ENCODE measurements around the gene ASPDH.

Gene ASPDH

GRCh38 chr19:50548191-50549058 is 34.7 kb upstream of the ASPDH start:
- Histone ChIP-seq H3K27ac (peak overlapping the region in 1 of 2 donors; percentile 84), H3K4me3 (no peak overlapping the region)
- DNase-seq (ENCODE audit: low spot score) = no peak
- no peak for TF ChIP-seq CTCF (IDR thresholded peaks at IDR 0.05)

GRCh38 chr19:50547385-50548190 is 33.9 kb upstream of the ASPDH start:
- peak overlapping the region; percentile 45 for H3K4me3 ChIP-seq
- peak; percentile 18 for TF ChIP-seq CTCF (IDR thresholded peaks at IDR 0.05)
- DNase-seq (ENCODE audit: low spot score) = no peak
- H3K27ac ChIP-seq = peak overlapping the region; percentile 42 to 84

GRCh38 chr19:50546527-50547221 is 33.0 kb upstream of the ASPDH start:
- Histone ChIP-seq H3K4me3 (peak overlapping the region; percentile 45), H3K27ac (peak overlapping the region; percentile 42 to 84)
- DNase-seq (ENCODE audit: low spot score) = no peak
- no peak for TF ChIP-seq CTCF (IDR thresholded peaks at IDR 0.05)

GRCh38 chr19:50542943-50543342 is 29.2 kb upstream of the ASPDH start:
- Histone ChIP-seq H3K4me3 (no peak overlapping the region), H3K27ac (no peak overlapping the region)
- DNase-seq (ENCODE audit: low spot score) = no peak
- TF ChIP-seq CTCF (IDR thresholded peaks at IDR 0.05) = no peak

DNA sequence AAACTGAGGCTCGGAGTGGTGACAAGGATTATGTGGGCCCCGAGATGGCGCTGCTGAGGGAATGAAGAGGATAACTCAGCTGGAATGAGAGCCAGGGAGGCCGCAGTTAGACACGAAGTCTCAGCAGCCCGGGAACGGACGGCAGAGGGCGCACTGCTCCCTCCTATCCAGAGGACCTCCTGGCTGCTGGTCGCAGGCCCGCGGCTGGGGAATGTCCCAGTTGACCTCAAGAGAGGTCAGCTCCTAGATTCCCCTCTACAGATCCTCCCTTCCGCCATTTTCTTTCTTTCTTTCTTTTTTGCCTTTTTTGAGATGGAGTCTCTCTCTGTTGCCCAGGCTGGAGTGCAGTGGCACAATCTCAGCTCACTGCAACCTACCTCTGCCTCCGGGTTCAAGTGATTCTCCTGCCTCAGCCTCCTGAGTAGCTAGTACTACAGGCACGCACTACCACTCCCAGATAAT is 24.1 kb upstream of the ASPDH start:
- TF ChIP-seq CTCF (IDR thresholded peaks at IDR 0.05) = peak; percentile 47
- DNase-seq (ENCODE audit: low spot score) = no peak
- H3K4me3 ChIP-seq = no peak overlapping the region
- no peak overlapping the region for H3K27ac ChIP-seq

DNA sequence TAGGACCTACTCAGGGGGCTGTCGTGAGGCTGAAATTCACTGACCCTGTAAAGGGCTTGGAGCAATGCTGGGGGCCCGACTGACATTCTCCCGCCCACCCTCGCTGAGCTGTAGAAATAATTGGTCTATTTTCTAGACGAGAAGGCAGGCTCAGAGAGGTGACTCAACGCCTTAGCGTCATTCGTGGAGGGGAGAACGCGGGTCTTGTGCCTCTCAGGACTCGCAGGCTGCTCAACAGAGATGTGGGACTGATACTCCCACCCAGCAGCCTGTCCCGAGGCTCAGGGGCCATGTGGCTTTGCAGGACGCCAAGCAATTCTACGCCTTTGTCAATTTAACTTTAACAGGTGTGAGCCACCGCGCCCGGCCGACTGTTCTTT is 23.6 kb upstream of the ASPDH start:
- no peak for DNase-seq (ENCODE audit: low spot score)
- no peak overlapping the region for H3K4me3 ChIP-seq
- no peak for TF ChIP-seq CTCF (IDR thresholded peaks at IDR 0.05)
- H3K27ac ChIP-seq = no peak overlapping the region
